NCI-H2107 treated with DMSO at 0.1 percent for 48 hours (cell line): ENCODE data around the gene ZNF584.

Source experiments
- DNase-seq: peaks from one replicate; lab custom pipeline; 2025; ENCODE audit not compliant: unreplicated experiment; lab: John Stamatoyannopoulos, UW

ZNF584 gene

DNA sequence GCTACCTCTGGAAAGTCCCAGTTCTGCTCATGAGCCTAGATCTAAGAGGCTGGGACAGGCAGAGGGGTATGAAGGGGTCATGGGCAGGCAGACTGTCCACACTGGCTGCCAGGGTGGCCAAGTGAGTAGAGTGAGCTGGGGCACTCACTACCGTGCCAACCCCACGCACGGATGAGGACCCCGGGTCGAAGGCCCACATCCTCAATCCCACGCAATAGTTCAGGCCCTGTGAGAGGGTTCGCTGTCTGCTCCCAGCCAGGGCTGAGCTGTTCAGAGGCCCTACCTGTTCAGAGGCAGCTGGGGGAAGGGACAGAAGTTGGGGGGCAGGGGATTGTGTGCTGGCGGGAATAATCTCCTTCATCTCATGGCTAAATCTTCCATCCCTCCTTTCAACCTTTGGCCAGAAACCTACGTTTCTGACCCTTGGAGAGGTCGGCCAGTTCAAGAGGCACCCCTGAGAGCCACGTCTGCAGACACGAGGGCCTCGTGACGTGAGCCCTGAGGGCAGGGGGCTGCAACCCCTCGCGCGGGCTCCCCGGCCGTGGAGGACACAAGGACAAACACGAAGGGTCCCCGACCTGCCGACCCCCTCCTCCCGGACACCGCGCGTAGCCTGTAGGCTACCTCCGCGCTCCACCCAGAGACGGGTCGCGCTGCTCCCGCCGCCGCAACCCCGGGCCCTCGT is 22.4 kb upstream of the ZNF584 start:
- no peak for DNase-seq

DNA sequence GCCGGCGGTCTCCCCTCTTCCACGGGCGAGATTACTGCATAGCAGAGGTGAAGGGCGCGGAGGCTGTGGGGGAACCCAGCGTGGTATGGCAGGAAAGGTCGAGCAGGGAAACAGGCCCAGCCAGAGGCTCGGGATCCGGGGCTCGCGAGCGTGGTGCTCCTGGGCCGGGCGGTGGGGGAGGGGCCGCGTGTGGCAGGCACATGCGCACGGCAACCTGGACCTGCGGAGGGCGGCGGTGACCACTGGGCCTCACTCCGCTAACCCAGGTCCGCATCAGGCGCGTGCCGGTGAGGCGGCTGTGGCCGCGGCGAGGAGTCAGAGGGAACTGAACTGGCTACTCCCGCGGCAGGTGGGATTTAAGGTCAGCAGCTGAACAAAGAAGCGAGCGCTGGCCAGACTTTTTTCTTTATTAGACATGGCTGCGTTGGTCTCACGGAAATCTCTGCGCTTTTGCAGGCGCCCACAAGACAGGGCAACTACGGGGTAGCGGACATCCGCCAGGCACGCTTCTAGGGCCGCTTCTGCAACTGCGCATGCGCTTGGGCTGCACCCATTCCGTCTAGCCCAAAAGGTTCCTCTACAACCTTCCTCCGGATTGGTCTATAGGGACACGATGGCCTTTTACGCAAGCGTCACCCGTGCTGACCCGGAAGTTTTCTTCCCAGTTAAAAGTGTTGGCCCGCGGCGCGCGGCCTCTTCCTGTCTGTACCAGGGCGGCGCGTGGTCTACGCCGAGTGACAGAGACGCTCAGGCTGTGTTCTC is 21.7 kb upstream of the ZNF584 start, which contains the start of gene RPS5:
TSS of gene RPS5 (plus strand) at position 694 of the 762 bp plus-strand sequence. CDS start 869 bp downstream, outside the sequence.
- peak; percentile 93 for DNase-seq

DNA sequence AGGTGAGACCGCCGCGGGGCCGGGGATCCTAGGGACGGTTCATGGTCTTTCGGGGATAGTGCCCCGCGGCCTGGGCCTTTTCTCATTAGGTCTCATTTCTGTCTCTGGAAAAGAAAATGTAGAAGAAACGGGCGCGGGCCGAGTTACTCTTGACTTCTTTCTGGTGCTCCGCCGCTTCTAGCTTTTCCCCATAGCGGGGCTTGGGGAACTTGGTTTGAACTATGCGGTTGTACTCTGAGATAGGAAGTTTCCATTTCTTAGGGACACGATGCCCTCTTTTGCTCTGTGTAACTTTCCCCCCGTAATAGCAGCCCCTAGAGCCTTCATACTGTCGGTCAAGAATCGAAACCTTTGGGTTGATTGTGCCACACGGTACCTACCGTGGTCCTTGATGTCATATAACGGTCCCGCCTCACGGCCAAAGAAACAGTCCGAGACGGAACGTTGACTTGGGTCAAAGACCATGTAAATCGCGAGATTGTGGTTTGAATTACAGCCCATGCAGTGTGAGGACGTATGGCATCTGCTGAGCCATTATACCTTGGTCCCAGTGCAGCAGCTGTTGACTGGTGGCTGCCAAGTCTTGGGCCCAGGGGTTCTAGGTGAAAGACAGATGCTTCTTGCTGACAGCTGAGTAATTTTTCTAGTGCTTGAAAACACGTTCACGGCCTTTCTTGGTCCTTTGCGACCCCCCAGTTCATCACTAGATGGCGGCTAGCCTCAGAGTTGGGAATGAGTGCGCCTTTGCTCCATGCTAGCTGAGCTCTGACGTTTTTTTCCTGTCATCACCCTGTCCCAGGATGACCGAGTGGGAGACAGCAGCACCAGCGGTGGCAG is 20.9 kb upstream of the ZNF584 start:
- no peak for DNase-seq

DNA sequence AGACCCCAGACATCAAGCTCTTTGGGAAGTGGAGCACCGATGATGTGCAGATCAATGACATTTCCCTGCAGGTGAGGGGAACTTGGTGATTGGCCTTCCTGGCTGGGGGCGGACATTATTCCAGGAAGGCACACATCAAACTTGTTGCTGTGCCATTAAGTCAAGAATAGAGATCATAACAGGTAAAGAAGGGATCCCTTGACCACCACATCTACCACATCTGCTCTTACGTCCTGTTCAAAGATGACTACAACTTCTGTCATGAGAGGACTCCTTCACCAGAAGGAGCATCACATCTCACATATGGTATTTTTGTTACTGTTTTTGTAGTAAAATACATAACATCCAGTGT is 20.3 kb upstream of the ZNF584 start:
- no peak for DNase-seq

GRCh38 chr19:58392945-58393724 is 15.3 kb upstream of the ZNF584 start:
- no peak for DNase-seq

- DNase-seq: no peak
These were observed 14.8 kb upstream of the ZNF584 start for GRCh38 chr19:58393725-58394033.

- no peak for DNase-seq
These were observed 13.6 kb upstream of the ZNF584 start for GRCh38 chr19:58394821-58395219.

- no peak for DNase-seq
These were observed 13.1 kb upstream of the ZNF584 start, which contains the start of gene RNF225 for GRCh38 chr19:58395220-58395978. RNF225 (plus strand) TSS chr19:58395656; CDS start chr19:58396090, 434 bp downstream.

- DNase-seq: no peak
These were observed 12.3 kb upstream of the ZNF584 start for GRCh38 chr19:58395979-58396627.

- DNase-seq: no peak
These were observed 11.5 kb upstream of the ZNF584 start for GRCh38 chr19:58396691-58397532.

- no peak for DNase-seq
These were observed 10.9 kb upstream of the ZNF584 start for GRCh38 chr19:58397533-58398037.

GRCh38 chr19:58398087-58398486 is 10.4 kb upstream of the ZNF584 start:
- DNase-seq: no peak

DNA sequence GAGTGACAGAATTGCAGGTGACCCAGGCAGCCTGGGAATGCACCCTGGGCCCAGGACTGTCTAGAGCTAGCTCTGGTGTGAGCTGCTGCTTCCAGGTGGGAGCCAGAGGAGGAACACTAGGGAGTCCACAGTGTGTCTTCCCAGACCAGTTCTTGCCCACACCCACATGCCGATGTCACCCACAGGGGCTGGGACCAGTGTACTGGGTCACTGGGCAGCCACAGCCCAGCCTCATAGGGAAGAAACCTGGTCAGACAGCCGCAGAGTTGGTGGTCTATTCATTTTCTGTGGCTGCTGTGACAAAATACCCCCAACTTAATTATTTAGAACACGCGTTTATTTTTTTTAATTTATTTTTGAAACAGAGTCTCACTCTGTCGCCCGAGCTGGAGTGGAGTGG is 9.9 kb upstream of the ZNF584 start:
- DNase-seq: no peak

DNA sequence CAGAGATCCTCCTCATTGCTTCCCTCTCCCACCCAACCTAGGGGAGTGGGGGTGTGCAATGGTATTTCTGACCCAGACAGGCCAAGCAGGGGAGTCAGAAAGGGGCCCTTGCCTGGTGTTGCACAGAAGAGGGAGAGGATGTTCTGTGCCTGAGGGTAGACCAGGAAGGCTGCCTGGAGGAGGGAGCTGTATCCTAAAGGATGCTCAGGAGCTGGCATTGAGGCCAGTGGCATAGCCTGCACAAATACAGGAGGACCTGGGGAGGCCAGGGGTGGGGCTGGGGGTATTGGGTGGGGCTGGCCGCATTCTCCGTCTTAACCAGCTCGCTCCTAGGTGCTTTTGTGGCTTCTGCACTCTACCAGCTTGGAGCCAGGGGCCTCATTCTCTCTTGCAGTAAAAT is 8.5 kb upstream of the ZNF584 start:
- DNase-seq: no peak

DNA sequence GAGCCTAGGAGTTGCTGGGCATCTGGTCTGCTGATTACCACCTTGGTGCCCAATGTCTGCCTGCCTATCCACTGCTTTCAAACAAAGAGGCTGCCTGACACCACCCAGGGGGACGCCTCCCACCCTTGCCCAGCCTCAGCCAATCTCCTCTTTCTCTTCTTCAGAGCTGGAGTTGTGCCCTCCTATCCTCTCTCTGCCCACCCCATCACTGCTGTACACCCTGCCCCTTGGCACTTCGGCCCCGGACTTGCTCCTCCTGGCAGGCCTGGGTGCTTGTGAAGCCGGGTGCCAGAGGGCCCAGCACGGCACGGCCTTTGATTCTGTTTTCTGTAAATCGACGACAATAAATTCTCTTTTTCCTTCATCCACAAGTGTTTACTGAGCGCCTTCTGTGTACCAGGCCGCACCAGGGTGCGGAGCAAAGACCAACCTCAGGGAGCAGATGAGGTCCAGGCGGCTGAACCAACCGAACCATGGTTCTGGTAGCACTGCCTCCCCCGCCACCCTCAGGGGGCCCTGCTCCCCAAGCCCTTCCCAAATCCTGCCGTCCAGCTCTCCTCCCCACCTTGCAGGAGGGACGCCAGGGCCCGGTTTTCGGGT is 8.0 kb upstream of the ZNF584 start:
- DNase-seq: no peak

DNA sequence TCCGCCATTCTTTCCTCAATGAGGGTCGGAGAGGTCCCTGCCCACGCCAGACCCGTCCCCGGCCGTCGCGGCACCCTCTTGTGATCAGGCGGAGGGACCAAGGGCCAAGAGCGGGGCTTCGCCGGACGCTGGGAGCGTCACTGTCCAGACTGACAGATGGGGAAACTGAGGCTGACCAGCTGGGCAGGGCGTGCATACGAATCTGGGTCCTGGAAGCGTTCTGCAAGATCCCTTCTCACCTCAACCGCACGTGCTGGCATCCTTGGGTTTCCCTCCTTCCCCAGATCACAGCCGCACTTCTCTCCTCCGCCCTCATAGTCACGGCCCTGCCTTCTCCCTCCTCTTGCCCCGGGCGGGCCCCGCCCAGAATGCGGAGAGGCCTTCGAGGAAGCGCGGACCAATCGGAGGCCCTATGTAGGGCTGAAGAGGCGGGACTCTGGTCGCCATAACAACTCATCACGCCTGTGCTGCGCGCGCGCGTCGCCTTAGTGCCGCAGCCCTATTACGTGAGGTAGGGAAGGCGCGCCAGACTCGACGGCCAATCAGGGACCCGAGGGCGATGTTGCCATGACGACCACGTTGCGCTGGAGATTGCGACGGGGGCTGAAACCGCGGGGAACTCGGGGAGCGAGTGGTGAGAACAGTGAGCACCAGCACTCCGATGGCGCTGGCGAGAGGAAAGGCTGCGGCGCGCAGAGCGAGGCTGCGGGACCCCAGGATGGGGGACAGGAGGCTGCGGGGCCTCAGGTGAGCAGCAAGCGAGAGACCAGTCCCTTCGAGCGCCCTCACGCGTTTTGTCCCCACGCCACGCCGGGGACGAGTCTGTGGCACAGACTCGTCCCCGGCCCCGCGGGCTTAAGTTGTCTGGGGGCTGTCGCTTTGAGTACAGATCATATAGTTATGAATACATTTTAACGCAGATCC is 7.3 kb upstream of the ZNF584 start:
- DNase-seq: peak; percentile 90

GRCh38 chr19:58401840-58402421 is 6.5 kb upstream of the ZNF584 start:
- DNase-seq: no peak
